CD4-positive, alpha-beta T cell treated with Interleukin-6 for 4 hours (primary cell): ENCODE data around the gene GRID1.
"Not testable (repeated sequence)": the region's sequence is repeated elsewhere in the genome, so short reads cannot be mapped to it uniquely, and the experiment has no call there.

Experiments
- DNase-seq: peaks from one replicate; pipeline ENCODE4 v3.0.0-alpha.2; 2020; ENCODE audit warnings: mixed read lengths

GRID1 gene

DNA sequence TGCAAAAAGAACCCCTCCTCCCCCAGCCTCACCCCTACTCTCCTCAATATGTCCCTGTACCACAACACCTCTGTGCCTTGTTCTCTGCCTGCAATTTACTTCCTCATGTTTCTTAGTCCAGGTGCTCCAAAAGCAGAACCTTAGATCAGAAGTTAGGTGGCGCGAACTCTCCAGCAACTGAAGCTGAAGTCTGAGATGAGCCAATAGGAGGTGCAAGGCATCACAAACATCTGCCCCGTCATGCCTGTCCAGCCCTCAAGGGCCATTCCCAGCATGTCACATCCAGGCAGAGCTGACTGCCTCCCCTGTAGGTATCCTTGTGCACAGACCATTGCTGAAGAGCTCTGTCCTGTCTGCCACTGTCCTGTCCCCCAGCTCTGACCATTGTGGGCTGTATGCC is 508.8 kb downstream of the GRID1 start:
- DNase-seq = no peak

DNA sequence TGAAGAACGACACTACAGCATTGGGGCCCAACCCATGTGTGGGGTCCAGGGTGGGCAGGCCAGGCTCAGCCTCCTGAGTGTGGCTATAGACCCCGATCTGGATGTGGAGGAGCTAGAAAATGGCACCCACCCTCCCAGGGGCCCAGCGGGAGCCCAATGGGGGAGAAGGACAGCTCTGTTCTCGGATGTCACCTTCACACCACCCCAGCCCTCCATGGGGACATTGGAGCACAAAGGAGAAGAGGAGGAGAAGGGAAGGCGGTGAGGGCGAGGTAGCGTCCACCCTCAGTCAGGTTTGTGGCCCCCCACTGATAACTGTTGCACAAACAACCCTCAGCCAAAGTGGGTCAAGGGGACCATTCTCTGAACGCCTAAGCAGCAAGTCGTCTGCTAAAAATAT is 509.3 kb downstream of the GRID1 start:
- no peak for DNase-seq

- DNase-seq = no peak
These were observed 514.7 kb downstream of the GRID1 start for GRCh38 chr10:85851934-85852333.

GRCh38 chr10:85851325-85851724 is 515.3 kb downstream of the GRID1 start:
- no peak for DNase-seq

DNA sequence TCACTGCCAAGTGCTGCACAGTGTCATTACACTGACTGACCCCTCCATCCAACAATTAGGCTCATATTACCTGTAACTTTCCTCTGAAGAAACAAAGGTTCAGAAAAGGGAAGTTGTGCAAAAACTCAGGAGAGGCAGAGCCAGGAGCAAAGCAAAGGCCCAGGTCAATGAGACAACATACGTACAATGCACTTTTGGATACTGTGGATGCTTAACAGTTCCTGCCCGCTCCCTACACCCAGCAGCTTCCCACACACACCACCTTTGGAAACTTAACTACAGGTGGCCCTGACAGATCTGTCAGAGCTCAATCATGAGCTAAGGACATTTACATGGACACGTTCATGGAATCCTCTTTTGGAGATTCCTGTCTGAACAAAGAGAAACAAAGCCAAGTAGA is 515.9 kb downstream of the GRID1 start:
- DNase-seq = no peak

GRCh38 chr10:85849315-85849714 is 517.3 kb downstream of the GRID1 start:
- DNase-seq = no peak

- no peak for DNase-seq
These were observed 517.8 kb downstream of the GRID1 start for GRCh38 chr10:85848756-85849155.

DNA sequence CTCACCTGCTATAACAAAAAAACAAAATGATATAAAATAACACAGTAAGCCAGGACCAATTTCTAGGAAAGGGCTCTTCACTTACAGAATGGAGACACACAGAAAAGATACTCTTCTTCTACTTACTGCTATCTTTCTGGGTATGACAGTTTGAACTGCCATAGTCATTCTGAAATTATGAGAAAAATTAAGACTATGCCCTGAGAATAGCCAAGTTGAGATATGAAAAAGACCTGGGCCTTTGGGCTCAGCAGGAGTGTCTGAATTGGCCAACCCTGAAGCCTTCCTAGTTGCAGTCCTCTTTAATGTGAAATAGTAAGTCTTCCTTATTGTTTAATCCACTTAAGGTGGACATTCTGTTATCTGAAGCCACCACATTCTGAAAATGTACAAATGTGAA is 519.5 kb downstream of the GRID1 start:
- DNase-seq = no peak

DNA sequence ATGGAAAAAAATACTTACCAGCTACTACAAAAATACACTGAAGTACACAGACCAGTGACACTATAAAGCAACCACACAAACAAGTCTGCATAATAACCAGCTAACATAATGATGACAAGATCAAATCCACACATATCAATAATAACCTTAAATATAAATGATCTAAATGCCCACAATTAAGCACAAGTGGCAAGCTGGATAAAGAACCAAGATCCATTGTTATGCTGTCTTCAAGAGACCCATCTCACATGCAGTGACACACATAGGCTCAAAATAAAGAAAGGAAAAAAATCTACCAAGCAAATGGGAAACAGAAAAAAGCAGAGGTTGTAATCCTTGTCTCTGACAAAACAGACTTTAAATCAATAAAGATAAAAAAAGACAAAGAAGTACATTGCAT is 527.9 kb downstream of the GRID1 start:
- DNase-seq = not testable (repeated sequence)

GRCh38 chr10:85832988-85833387 is 533.6 kb downstream of the GRID1 start:
- no peak for DNase-seq

- no peak for DNase-seq
These were observed 535.2 kb downstream of the GRID1 start for GRCh38 chr10:85831422-85831821.

- no peak for DNase-seq
These were observed 540.2 kb downstream of the GRID1 start for GRCh38 chr10:85826377-85826776.

- DNase-seq = no peak
These were observed 555.2 kb downstream of the GRID1 start for GRCh38 chr10:85811405-85811804.

- no peak for DNase-seq
These were observed 555.9 kb downstream of the GRID1 start for GRCh38 chr10:85810674-85811073.

- DNase-seq = no peak
These were observed 571.1 kb downstream of the GRID1 start for GRCh38 chr10:85795460-85795859.

DNA sequence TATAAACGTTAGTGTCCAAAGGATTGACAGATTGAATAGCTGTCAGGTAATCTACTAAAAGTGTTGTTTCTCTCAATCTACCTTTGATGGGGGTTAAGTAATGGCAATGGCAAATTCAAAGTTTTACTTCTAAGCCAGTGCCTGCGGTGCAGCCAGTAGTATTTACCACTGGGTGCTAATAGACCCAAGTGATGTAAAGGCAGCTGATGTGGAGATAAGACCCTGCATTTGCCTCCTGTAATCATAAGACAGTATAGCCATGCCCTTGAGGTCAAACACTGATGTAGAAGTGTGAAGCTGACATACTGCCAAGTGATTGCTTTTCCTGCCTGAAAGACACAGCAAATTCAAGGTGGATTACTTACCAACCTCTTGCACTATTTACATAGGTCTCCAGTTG is 572.0 kb downstream of the GRID1 start:
- DNase-seq = no peak

GRCh38 chr10:85792533-85792858 is 574.1 kb downstream of the GRID1 start:
- DNase-seq = no peak

DNA sequence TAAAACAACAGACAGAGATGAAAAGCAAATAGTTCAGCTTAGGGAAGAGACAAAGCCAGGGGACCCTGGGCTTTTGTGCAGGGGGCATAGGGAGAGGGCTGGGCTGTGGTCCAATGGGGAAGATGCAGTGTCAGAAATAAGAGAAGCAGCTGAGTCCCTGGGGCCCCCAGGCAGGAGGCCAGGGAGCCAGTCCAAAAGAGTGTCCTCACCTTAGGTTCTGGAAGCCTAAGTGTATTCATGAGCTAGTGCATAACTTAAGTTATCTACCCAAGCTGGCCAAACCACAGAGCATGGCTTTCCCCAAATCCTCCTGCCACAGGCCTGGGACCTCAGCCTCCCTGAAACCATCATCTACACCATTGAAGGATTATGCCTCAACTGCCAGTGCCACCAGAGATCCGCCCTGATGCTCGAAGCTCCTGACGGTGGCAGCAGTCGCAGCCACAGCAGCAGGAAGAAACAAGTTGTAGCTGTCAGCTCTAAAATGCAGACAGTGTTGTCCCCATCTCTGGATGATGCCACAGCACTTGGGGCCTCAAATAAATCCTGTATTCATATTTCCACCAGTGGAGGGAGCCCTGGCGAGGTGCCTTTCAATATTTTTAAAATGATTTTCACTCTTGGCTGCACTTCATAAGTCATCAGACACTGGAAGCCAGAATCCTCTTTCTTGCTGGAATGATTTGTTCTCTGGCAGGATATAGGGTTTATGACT is 574.6 kb downstream of the GRID1 start:
- no peak for DNase-seq

GRCh38 chr10:85789982-85790789 is 576.4 kb downstream of the GRID1 start:
- no peak for DNase-seq

DNA sequence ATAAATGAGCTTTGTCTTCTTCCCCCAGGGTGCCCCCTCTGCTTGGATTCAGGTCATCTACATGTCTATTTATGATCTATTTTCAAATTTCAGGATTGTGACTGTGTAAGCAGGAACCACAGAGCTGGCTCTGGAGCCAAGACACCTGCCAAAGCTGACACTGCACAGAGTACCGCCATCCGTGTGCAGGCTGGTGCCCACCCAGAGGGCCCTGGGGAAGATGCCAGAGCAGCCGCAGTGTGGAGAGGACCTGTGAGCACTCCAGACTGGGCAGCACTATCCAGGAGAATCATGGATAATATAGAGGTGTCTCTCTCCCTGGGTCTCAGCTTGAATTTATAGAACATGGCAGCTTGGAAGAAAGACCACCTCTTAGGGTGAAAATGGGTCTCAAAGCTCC is 577.5 kb downstream of the GRID1 start:
- no peak for DNase-seq

GRCh38 chr10:85788570-85788969 is 578.0 kb downstream of the GRID1 start:
- DNase-seq = no peak

GRCh38 chr10:85787881-85788280 is 578.7 kb downstream of the GRID1 start:
- no peak for DNase-seq

DNA sequence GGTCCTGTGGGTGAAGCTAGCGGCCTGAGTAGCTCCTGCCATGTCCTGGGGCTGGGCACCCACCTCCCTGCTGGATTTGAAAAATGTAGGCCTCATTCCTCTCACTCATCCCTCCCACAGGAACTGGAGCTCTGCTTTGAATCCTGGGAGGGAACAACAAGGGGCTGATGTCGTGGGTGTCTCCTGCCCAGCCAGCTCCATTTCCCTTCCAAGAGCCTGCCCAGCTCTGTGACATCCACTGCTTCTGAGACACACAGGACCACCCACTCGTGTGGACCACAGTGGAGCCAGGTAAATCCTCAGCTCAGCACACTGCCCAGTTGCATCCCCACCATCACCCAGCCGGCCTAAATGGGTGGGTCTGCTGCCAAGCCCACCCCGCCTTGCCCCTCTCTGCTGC is 579.2 kb downstream of the GRID1 start:
- DNase-seq = no peak

DNA sequence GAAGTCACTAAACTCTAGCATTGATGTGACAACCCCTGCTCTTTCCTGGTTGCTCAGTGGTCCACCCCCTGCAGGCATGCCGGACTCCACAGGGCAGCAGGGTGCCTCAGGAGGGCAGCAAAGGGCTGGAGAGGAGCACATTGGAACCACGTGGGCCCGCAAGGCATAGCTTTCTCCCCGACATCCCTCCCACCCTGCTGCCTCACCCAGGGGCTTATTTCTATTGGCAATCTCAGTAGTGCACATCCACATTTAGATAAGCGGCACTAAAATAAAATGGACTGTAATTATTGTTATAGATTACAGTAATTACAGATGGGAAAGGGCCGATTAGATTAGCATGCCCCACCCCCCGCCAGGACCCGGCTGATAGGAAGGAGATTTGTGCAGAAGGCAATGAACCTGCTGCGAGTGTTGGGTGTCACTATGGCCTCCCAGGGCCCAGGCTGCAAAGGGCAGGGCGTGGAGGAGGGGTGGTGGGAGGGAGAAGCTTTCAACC is 580.1 kb downstream of the GRID1 start:
- no peak for DNase-seq

DNA sequence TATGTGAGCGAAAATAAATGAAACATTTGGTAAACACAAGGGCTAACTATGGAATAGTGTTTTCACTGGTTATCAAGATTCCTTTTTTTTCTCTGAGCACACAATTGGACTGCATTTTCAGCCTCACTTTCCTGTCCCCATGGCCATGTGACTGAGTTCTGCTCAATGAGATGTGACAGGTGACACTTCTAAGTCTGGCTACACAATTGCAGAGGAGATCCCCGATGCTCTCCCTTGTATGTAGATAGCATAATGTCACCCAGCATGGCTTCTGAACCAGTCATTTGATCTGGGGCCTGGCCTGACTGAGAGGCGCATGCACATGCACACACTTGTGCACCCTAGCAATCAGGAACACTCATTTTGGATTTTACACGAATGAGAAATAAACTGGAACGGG is 581.8 kb downstream of the GRID1 start:
- DNase-seq = no peak
